Measurements from ENCODE around the gene COL18A1.
"Not testable (repeated sequence)": the region's sequence is repeated elsewhere in the genome, so short reads cannot be mapped to it uniquely, and the experiment has no call there.

COL18A1 gene

DNA sequence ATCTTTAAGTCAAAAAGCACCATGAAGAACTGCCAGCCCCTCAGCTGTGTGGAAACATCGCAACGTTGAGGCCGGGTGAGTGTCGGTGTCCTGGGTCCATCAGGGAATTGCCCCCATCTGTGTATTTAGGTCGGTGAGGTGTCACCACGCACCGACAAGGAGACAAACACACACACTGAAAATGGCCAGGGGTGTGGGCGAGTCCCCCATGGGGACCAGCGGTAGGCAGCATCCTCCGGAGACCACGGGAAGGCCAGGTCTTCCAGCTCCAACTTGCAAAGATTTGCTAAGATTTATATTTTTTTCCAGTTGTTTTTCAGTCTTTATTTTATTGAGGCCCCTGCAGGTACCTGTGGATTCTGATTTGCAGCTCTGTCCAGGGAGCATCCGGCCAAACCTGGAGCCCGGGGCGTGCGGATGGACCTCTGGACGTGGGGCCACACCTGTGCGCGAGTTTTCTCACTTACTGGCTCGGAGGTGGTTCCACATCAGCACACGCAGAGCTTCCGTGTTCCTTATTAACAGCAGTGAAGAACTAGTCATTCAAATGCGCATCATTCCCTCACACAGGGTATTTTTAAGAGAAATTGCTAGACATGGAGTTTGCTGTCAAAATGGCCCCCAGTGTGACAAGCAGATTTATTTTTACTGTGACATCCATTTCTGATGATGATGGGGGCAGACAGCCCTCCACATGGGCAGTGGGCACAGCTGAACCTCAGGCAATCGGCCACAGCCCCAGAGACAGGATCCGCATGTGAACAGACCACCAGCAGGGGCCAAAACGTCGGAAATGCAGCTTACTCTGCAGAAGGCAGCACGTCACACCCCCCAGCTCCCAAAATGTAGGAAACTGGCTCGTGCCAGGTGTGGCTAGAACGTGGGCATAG lies 154.5 kb downstream of the COL18A1 start:
- H3K27ac ChIP-seq (ENCODE audit: low read length): no peak overlapping the region
- H4K20me1 ChIP-seq (ENCODE audit: insufficient read depth, low read length): no peaks in the 10 kb centered on the region
- TF ChIP-seq, protein P1, sequence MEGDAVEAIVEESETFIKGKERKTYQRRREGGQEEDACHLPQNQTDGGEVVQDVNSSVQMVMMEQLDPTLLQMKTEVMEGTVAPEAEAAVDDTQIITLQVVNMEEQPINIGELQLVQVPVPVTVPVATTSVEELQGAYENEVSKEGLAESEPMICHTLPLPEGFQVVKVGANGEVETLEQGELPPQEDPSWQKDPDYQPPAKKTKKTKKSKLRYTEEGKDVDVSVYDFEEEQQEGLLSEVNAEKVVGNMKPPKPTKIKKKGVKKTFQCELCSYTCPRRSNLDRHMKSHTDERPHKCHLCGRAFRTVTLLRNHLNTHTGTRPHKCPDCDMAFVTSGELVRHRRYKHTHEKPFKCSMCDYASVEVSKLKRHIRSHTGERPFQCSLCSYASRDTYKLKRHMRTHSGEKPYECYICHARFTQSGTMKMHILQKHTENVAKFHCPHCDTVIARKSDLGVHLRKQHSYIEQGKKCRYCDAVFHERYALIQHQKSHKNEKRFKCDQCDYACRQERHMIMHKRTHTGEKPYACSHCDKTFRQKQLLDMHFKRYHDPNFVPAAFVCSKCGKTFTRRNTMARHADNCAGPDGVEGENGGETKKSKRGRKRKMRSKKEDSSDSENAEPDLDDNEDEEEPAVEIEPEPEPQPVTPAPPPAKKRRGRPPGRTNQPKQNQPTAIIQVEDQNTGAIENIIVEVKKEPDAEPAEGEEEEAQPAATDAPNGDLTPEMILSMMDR (IDR thresholded peaks at IDR 0.05; ENCODE audit: borderline replicate concordance, extremely low read depth, low read length, poor library complexity, severe bottlenecking): no peak
- H3K27me3 ChIP-seq (ENCODE audit: insufficient read depth, low read length, poor library complexity): no peaks in the 10 kb centered on the region
- no peak overlapping the region for H3K9ac ChIP-seq (ENCODE audit: low read depth, low read length)
- no peak overlapping the region for H3K4me2 ChIP-seq (ENCODE audit: insufficient read depth, low read length)
- DNase-seq (no peak), ATAC-seq (ENCODE audit: insufficient read depth, low read depth) (no peak)
- no peaks in the 10 kb centered on the region for H3K36me3 ChIP-seq (ENCODE audit: insufficient read depth, low read length)
- peaks cover 4% of the 10 kb centered on the region; the same call in 1 of the 2 replicates for H3K4me1 ChIP-seq (ENCODE audit: insufficient read depth, low read length)
- H3K79me2 ChIP-seq (ENCODE audit: insufficient read depth, low read length): no peaks in the 10 kb centered on the region
- H3K9me3 ChIP-seq (ENCODE audit: insufficient read depth, low read length, severe bottlenecking): no peaks in the 10 kb centered on the region
- H3K4me3 ChIP-seq (ENCODE audit: low read depth in 1 of 2, low read length in 2 of 2): no peak overlapping the region
- H2AFZ ChIP-seq (ENCODE audit: low read depth, low read length): no peak overlapping the region

DNA sequence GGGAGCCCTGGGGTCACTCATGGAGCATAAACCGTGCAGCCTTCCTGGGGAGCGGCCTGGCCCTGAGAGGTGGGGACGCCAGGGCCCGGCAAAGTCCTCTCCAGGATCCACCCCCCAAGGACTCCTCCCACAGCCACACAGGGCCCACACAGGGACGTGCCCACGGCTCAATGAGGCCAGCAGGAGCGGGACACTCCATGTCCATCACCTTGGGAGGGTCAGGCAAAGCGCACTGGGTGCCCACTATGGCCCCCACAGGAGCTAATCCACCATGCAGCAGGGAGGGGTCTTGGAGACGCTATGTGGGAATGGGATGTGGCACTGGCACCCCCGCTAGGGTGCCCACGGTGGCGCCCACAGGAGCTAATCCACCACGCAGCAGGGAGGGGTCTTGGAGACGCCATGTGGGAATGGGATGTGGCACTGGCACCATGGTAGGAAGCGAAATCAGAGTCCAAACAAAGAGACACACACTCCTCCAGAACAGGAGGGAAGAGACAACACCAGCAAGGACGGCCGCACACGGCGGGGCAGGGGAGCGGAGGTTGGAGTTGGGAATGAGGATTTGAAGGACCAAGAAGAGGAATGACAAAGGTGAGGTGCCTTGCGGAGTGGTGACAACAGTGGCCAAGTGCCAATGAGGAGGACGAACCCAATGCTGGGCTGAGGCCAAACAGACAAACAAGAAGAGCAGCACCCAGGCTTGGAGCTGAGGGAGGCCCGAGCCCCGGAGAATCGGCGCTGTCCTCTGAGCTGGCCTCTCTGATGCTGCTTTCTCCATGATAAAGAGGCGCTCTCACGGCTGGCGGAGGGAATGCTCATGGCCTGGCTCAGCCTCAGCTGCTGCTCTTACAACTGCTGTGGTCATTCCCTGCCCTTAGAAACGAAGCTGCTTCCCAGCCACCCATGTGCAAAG lies 155.4 kb downstream of the COL18A1 start:
- TF ChIP-seq, protein P1 (IDR thresholded peaks at IDR 0.05; ENCODE audit: borderline replicate concordance, extremely low read depth, low read length, poor library complexity, severe bottlenecking): no peak
- no peak for TF ChIP-seq EZH2 (IDR thresholded peaks at IDR 0.05; ENCODE audit: borderline replicate concordance, low read depth, low read length, severe bottlenecking)
- Histone ChIP-seq H3K9me3 (ENCODE audit: insufficient read depth, low read length, severe bottlenecking) (no peaks in the 10 kb centered on the region), H3K4me3 (ENCODE audit: low read depth in 1 of 2, low read length in 2 of 2) (no peak overlapping the region), H3K9ac (ENCODE audit: low read depth, low read length) (no peak overlapping the region), H3K27me3 (ENCODE audit: insufficient read depth, low read length, poor library complexity) (peaks cover 3% of the 10 kb centered on the region), H4K20me1 (ENCODE audit: insufficient read depth, low read length) (no peaks in the 10 kb centered on the region), H3K79me2 (ENCODE audit: insufficient read depth, low read length) (no peaks in the 10 kb centered on the region), H3K4me2 (ENCODE audit: insufficient read depth, low read length) (no peak overlapping the region), H3K36me3 (ENCODE audit: insufficient read depth, low read length) (no peaks in the 10 kb centered on the region), H2AFZ (ENCODE audit: low read depth, low read length) (no peak overlapping the region), H3K4me1 (ENCODE audit: insufficient read depth, low read length) (no peaks in the 10 kb centered on the region), H3K27ac (ENCODE audit: low read length) (no peak overlapping the region)
- DNase-seq: no peak
- no peak for ATAC-seq (ENCODE audit: insufficient read depth, low read depth)

DNA sequence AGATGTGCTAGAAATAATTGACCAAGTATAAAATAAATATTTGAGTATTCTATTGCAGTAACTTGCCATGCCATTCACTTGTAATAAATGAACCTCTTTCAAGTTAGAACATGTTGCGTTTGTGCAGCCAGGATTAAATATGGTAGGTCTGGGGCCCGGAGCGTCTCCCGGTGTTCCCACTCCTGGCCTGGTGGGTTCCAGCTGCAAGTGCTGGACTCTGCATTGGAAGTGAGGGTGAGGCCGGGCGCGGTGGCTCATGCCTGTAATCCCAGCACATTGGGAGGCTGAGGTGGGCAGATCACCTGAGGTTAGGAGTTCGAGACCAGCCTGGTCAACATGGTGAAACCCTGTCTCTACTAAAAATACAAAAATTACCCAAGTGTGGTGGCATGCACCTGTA lies 156.3 kb downstream of the COL18A1 start:
- H2AFZ ChIP-seq (ENCODE audit: low read depth, low read length); H3K4me2 ChIP-seq (ENCODE audit: insufficient read depth, low read length); H3K79me2 ChIP-seq (ENCODE audit: insufficient read depth, low read length); H4K20me1 ChIP-seq (ENCODE audit: insufficient read depth, low read length); DNase-seq; H3K4me1 ChIP-seq (ENCODE audit: insufficient read depth, low read length); H3K36me3 ChIP-seq (ENCODE audit: insufficient read depth, low read length); H3K9ac ChIP-seq (ENCODE audit: low read depth, low read length); H3K4me3 ChIP-seq (ENCODE audit: low read depth in 1 of 2, low read length in 2 of 2); H3K27me3 ChIP-seq (ENCODE audit: insufficient read depth, low read length, poor library complexity); H3K27ac ChIP-seq (ENCODE audit: low read length); ATAC-seq (ENCODE audit: insufficient read depth, low read depth); H3K9me3 ChIP-seq (ENCODE audit: insufficient read depth, low read length, severe bottlenecking): not testable (repeated sequence)

DNA sequence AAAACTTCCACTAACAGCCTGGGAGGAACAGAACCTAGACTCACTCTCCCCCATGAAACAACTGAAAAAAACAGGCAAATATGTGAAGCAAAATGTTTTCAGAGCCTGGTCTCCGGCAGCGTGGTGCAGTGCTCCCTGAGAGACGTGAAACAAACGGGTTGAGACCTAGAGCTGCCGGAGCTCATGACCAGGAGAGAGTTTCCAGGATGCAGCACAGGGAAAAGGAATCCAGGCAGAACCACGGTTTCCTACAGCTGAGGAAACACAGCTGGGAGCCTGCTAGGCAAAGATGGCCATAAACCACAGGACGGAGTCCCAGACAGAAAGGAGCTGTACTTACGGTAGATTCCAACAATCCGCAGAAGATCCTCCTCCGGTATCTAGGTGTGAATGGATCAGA lies 157.4 kb downstream of the COL18A1 start:
- Histone ChIP-seq H3K9me3 (ENCODE audit: insufficient read depth, low read length, severe bottlenecking) (no peaks in the 10 kb centered on the region), H2AFZ (ENCODE audit: low read depth, low read length) (no peak overlapping the region), H3K27me3 (ENCODE audit: insufficient read depth, low read length, poor library complexity) (peaks cover 9% of the 10 kb centered on the region)

More for the DNA sequence above, 157.4 kb downstream of the COL18A1 start:
- Histone ChIP-seq H3K4me1 (ENCODE audit: insufficient read depth, low read length) (no peaks in the 10 kb centered on the region), H3K4me2 (ENCODE audit: insufficient read depth, low read length) (no peak overlapping the region), H3K27ac (ENCODE audit: low read length) (no peak overlapping the region), H4K20me1 (ENCODE audit: insufficient read depth, low read length) (no peaks in the 10 kb centered on the region), H3K9ac (ENCODE audit: low read depth, low read length) (no peak overlapping the region), H3K79me2 (ENCODE audit: insufficient read depth, low read length) (no peaks in the 10 kb centered on the region), H3K4me3 (ENCODE audit: low read depth in 1 of 2, low read length in 2 of 2) (no peak overlapping the region), H3K36me3 (ENCODE audit: insufficient read depth, low read length) (no peaks in the 10 kb centered on the region)
- no peak for DNase-seq
- TF ChIP-seq, protein P1 (IDR thresholded peaks at IDR 0.05; ENCODE audit: borderline replicate concordance, extremely low read depth, low read length, poor library complexity, severe bottlenecking): no peak
- TF ChIP-seq EZH2 (IDR thresholded peaks at IDR 0.05; ENCODE audit: borderline replicate concordance, low read depth, low read length, severe bottlenecking): no peak
- ATAC-seq (ENCODE audit: insufficient read depth, low read depth): no peak
